Breast epithelium (tissue), 4 donors: ENCODE measurements around the gene MCTP2. TPM values are rescaled to one million over a fixed set of nuclear protein-coding genes. Genes with fewer than 3 reads are reported as not detected.

Source experiments
- DNase-seq, 2 donors: peaks; one replicate each; pipeline ENCODE4 v3.0.0-alpha.2; 2019; ENCODE audit warnings: low spot score in 2 of 2
- H3K27ac ChIP-seq, 2 donors: fragments of 200-600 bp; sonication (generic) in 1 of 2; one replicate each; pipeline ENCODE4 v1.5.1; 2016 to 2019; ENCODE audit warnings: mild to moderate bottlenecking in 1 of 2
- H3K27me3 ChIP-seq, 2 donors: fragments of 200-600 bp; sonication (generic) in 1 of 2; one replicate each; pipeline versions ENCODE4 v1.5.1 to v1.6.0; 2017 to 2019; ENCODE audit warnings: control low read depth in 1 of 2, mild to moderate bottlenecking in 1 of 2
- H3K36me3 ChIP-seq: fragments of 200-600 bp; one replicate; pipeline ENCODE4 v1.5.1; 2019
- H3K4me1 ChIP-seq, 2 donors: fragments of 200-600 bp; sonication (generic); one replicate each; pipeline ENCODE4 v1.5.1; 2016 to 2019; ENCODE audit warnings: control low read depth in 1 of 2
- H3K4me3 ChIP-seq, 3 donors: fragments of 200-600 bp; sonication (generic); 1 replicate in 2 of 3; 2 replicates in 1 of 3; pipeline ENCODE4 v1.5.1; 2016 to 2019; ENCODE audit warnings: mild to moderate bottlenecking in 3 of 3, moderate library complexity in 2 of 3
- H3K9me3 ChIP-seq, 2 donors: fragments of 200-600 bp; sonication (generic) in 1 of 2; one replicate each; pipeline ENCODE4 v1.5.1; 2016 to 2019; ENCODE audit warnings: control low read depth in 1 of 2
- CTCF ChIP-seq, 3 donors: fragments of 450-650 bp; IDR thresholded peaks; one replicate each; pipeline ENCODE4 v1.5.1; 2016 to 2017; ENCODE audit warnings: antibody characterized with exemption in 3 of 3, mild to moderate bottlenecking in 3 of 3, moderate library complexity in 3 of 3
- POLR2A ChIP-seq: fragments of 450-650 bp; IDR thresholded peaks from one replicate; pipeline ENCODE4 v1.6.1; 2016; ENCODE audit warnings: antibody characterized with exemption, mild to moderate bottlenecking, moderate library complexity
- POLR2AphosphoS5 ChIP-seq, 3 donors: sonication (generic); formaldehyde crosslinking; IDR thresholded peaks; one replicate each; pipeline ENCODE4 v1.6.1; 2017; ENCODE audit warnings: antibody characterized with exemption in 3 of 3
- intact Hi-C: fragments of 100-400 bp; cut with DNase I; formaldehyde crosslinking; loops from one replicate; pipeline ENCODE4 v1.15.1; 2023; ENCODE audit warnings: low total_unique reads
- total RNA-seq, 3 donors: library from RNA; depleted of rRNA; stranded (reverse); fragments of >200 nt; gene quantifications; one replicate each; pipeline ENCODE4 v1.1.0, GENCODE V29; 2016

The MCTP2 gene
- total RNA-seq, 3 donors from 2014 or later, result 6.4 to 46.2 (median 25.9) TPM

GRCh38 chr15:94370206-94370935 is 139.0 kb downstream of the MCTP2 start:
- H3K4me3 ChIP-seq, result no peak overlapping the region
- no peak overlapping the region for H3K27ac ChIP-seq
- H3K4me1 ChIP-seq, result no peaks in the 10 kb centered on the region
- H3K9me3 ChIP-seq, result no peaks in the 10 kb centered on the region
- no peak for TF ChIP-seq CTCF (IDR thresholded peaks at IDR 0.05)
- no peaks in the 10 kb centered on the region for H3K36me3 ChIP-seq
- intact Hi-C loops, result no loop called here
- no peak for DNase-seq
- H3K27me3 ChIP-seq, result no peaks in the 10 kb centered on the region

GRCh38 chr15:94370936-94371285 is 139.6 kb downstream of the MCTP2 start:
- DNase-seq, result no peak
- no peak overlapping the region for H3K4me3 ChIP-seq
- H3K4me1 ChIP-seq, result no peaks in the 10 kb centered on the region
- no peaks in the 10 kb centered on the region for H3K9me3 ChIP-seq
- H3K27ac ChIP-seq, result no peak overlapping the region
- no peaks in the 10 kb centered on the region for H3K36me3 ChIP-seq
- intact Hi-C loops, result no loop called here
- TF ChIP-seq POLR2A, result no peak
- no peak for TF ChIP-seq POLR2AphosphoS5 (IDR thresholded peaks at IDR 0.05)
- TF ChIP-seq CTCF (IDR thresholded peaks at IDR 0.05), result no peak
- no peaks in the 10 kb centered on the region for H3K27me3 ChIP-seq

GRCh38 chr15:94372821-94373220 is 141.5 kb downstream of the MCTP2 start:
- TF ChIP-seq POLR2AphosphoS5 (IDR thresholded peaks at IDR 0.05) (no peak), CTCF (IDR thresholded peaks at IDR 0.05) (no peak), POLR2A (no peak)
- no peaks in the 10 kb centered on the region for H3K36me3 ChIP-seq
- H3K4me1 ChIP-seq, result no peaks in the 10 kb centered on the region
- H3K4me3 ChIP-seq, result no peak overlapping the region
- H3K27ac ChIP-seq, result no peak overlapping the region
- no peaks in the 10 kb centered on the region for H3K27me3 ChIP-seq
- no peaks in the 10 kb centered on the region for H3K9me3 ChIP-seq
- intact Hi-C loops, result no loop called here
- no peak for DNase-seq

- H3K9me3 ChIP-seq, result no peaks in the 10 kb centered on the region
- H3K27ac ChIP-seq, result no peak overlapping the region
- no peak for DNase-seq
- TF ChIP-seq CTCF (IDR thresholded peaks at IDR 0.05), result no peak
- TF ChIP-seq POLR2AphosphoS5 (IDR thresholded peaks at IDR 0.05), result no peak
- no peak for TF ChIP-seq POLR2A
- no peaks in the 10 kb centered on the region for H3K27me3 ChIP-seq
- no peaks in the 10 kb centered on the region for H3K36me3 ChIP-seq
- no peak overlapping the region for H3K4me3 ChIP-seq
- no peaks in the 10 kb centered on the region for H3K4me1 ChIP-seq
- intact Hi-C loops, result no loop called here
Observed at GRCh38 chr15:94375997-94376396, 144.6 kb downstream of the MCTP2 start.

GRCh38 chr15:94379986-94380385 is 148.6 kb downstream of the MCTP2 start:
- H3K27ac ChIP-seq, result no peak overlapping the region
- DNase-seq, result no peak
- TF ChIP-seq CTCF (IDR thresholded peaks at IDR 0.05) (no peak), POLR2A (no peak), POLR2AphosphoS5 (IDR thresholded peaks at IDR 0.05) (no peak)
- no peaks in the 10 kb centered on the region for H3K36me3 ChIP-seq
- intact Hi-C loops, result no loop called here
- no peak overlapping the region for H3K4me3 ChIP-seq
- H3K27me3 ChIP-seq, result no peaks in the 10 kb centered on the region
- no peaks in the 10 kb centered on the region for H3K9me3 ChIP-seq
- no peaks in the 10 kb centered on the region for H3K4me1 ChIP-seq
